GM23338 (cell line): ENCODE measurements around the gene SPOUT1. TPM values are rescaled to one million over a fixed set of nuclear protein-coding genes. Genes with fewer than 3 reads are reported as not detected.
"Not testable (repeated sequence)": the region's sequence is repeated elsewhere in the genome, so short reads cannot be mapped to it uniquely, and the experiment has no call there.

Experiments
- ATAC-seq: fragments of 200-7000 bp; cut with Tn5 transposase; 3 replicates; pipeline ENCODE4 v1.9.1; 2020
- DNase-seq: peaks from one replicate; pipeline ENCODE4 v3.0.0-alpha.2; 2015; ENCODE audit warnings: low spot score
- H2AFZ ChIP-seq: fragments of 200-600 bp; sonication (generic); 2 replicates; pipeline ENCODE4 v1.8.0; 2016; ENCODE audit warnings: antibody characterized with exemption, mild to moderate bottlenecking, moderate library complexity
- H3F3A ChIP-seq: fragments of 200-600 bp; sonication (generic); replicated peaks from 2 replicates; pipeline ENCODE4 v1.8.0; 2017; ENCODE audit warnings: antibody characterized with exemption, mixed run types, low read depth
- H3K27ac ChIP-seq: fragments of 200-600 bp; sonication (generic); 2 replicates; pipeline ENCODE4 v1.6.1; 2016; ENCODE audit warnings: low read depth
- H3K27me3 ChIP-seq: fragments of 200-600 bp; sonication (generic); 2 replicates; pipeline ENCODE4 v1.8.0; 2016; ENCODE audit warnings: mild to moderate bottlenecking, mixed run types, moderate library complexity; ENCODE audit not compliant: insufficient read depth
- H3K36me3 ChIP-seq: fragments of 200-600 bp; sonication (generic); 2 replicates; pipeline ENCODE4 v1.8.0; 2016; ENCODE audit warnings: mild to moderate bottlenecking; ENCODE audit not compliant: insufficient read depth
- H3K4me1 ChIP-seq: fragments of 200-600 bp; sonication (generic); 2 replicates; pipeline ENCODE4 v1.8.0; 2016; ENCODE audit warnings: mild to moderate bottlenecking, moderate library complexity; ENCODE audit not compliant: insufficient read depth
- H3K4me2 ChIP-seq: fragments of 200-600 bp; sonication (generic); 2 replicates; pipeline ENCODE4 v1.7.1; 2017; ENCODE audit warnings: mixed run types
- H3K4me3 ChIP-seq: fragments of 200-600 bp; sonication (generic); 2 replicates; pipeline ENCODE4 v1.6.1; 2016; ENCODE audit warnings: mixed run types
- H3K79me2 ChIP-seq: fragments of 200-600 bp; sonication (generic); replicated peaks from 2 replicates; pipeline ENCODE4 v1.8.0; 2017; ENCODE audit warnings: mild to moderate bottlenecking; ENCODE audit not compliant: insufficient read depth
- H3K9me2 ChIP-seq: fragments of 200-600 bp; sonication (generic); 2 replicates; pipeline ENCODE4 v1.8.0; 2017; ENCODE audit not compliant: insufficient read depth
- H4K20me1 ChIP-seq: fragments of 200-600 bp; sonication (generic); replicated peaks from 2 replicates; pipeline ENCODE4 v1.8.0; 2017; ENCODE audit warnings: mild to moderate bottlenecking; ENCODE audit not compliant: insufficient read depth
- H3K27ac Mint-ChIP-seq: 2 replicates; pipeline ENCODE4 v1.8.0; 2020; ENCODE audit warnings: inconsistent platforms, mild to moderate bottlenecking, moderate library complexity, mixed read lengths
- H3K27me3 Mint-ChIP-seq: 3 replicates; pipeline ENCODE4 v1.8.0; 2022; ENCODE audit warnings: low read depth, mild to moderate bottlenecking, moderate library complexity, mixed read lengths, inconsistent platforms; ENCODE audit not compliant: insufficient read depth, poor library complexity
- H3K36me3 Mint-ChIP-seq: 3 replicates; pipeline ENCODE4 v1.8.0; 2021; ENCODE audit warnings: low read depth, mild to moderate bottlenecking, inconsistent platforms, moderate library complexity, mixed read lengths
- H3K4me1 Mint-ChIP-seq: 3 replicates; pipeline ENCODE4 v1.8.0; 2020; ENCODE audit warnings: mild to moderate bottlenecking, inconsistent platforms, mixed read lengths
- H3K4me3 Mint-ChIP-seq: 3 replicates; pipeline ENCODE4 v1.8.0; 2021; ENCODE audit warnings: moderate library complexity, mild to moderate bottlenecking, inconsistent platforms, mixed read lengths
- H3K9me3 Mint-ChIP-seq: 3 replicates; pipeline ENCODE4 v1.8.0; 2020; ENCODE audit warnings: moderate library complexity, mild to moderate bottlenecking, inconsistent platforms, mixed read lengths
- CREB1 ChIP-seq: fragments of 250-450 bp; sonication (Bioruptor Pico); IDR thresholded peaks from 2 replicates; pipeline ENCODE4 v1.5.0; 2020; ENCODE audit warnings: low read depth, mild to moderate bottlenecking, moderate library complexity
- ETS1 ChIP-seq: IDR thresholded peaks from 2 replicates; pipeline ENCODE4 v1.6.1; 2016; ENCODE audit warnings: antibody characterized with exemption
- EZH2 ChIP-seq: fragments of 200-600 bp; sonication (generic); IDR thresholded peaks from one replicate; pipeline ENCODE4 v1.8.0; 2017; ENCODE audit warnings: antibody characterized with exemption, mild to moderate bottlenecking, low read depth; ENCODE audit not compliant: unreplicated experiment
- JUNB ChIP-seq: IDR thresholded peaks from one replicate; pipeline ENCODE4 v1.6.1; 2016; ENCODE audit warnings: antibody characterized with exemption; ENCODE audit not compliant: unreplicated experiment
- NANOG ChIP-seq: IDR thresholded peaks from 2 replicates; pipeline ENCODE4 v1.6.1; 2016; ENCODE audit warnings: antibody characterized with exemption, borderline replicate concordance
- POLR2AphosphoS5 ChIP-seq: IDR thresholded peaks from 2 replicates; pipeline ENCODE4 v1.6.1; 2016; ENCODE audit warnings: antibody characterized with exemption, low read depth
- REST ChIP-seq: IDR thresholded peaks from one replicate; pipeline ENCODE4 v1.6.1; 2018; ENCODE audit warnings: antibody characterized with exemption; ENCODE audit not compliant: unreplicated experiment
- STAT1 ChIP-seq: IDR thresholded peaks from one replicate; pipeline ENCODE4 v1.6.1; 2016; ENCODE audit warnings: antibody characterized with exemption; ENCODE audit not compliant: unreplicated experiment
- ZNF114 ChIP-seq: fragments of 250-450 bp; sonication (Bioruptor Pico); IDR thresholded peaks from 2 replicates; pipeline ENCODE4 v1.5.0; 2020; ENCODE audit warnings: mild to moderate bottlenecking, moderate library complexity
- ZNF331 ChIP-seq: fragments of 250-450 bp; sonication (Bioruptor Pico); IDR thresholded peaks from 2 replicates; pipeline ENCODE4 v1.5.0; 2020; ENCODE audit warnings: low read depth, mild to moderate bottlenecking, moderate library complexity
- ZNF462 ChIP-seq: fragments of 250-450 bp; sonication (Bioruptor Pico); IDR thresholded peaks from 2 replicates; pipeline ENCODE4 v1.5.0; 2020; ENCODE audit warnings: mild to moderate bottlenecking, moderate library complexity
- polyA plus RNA-seq: library from polyadenylated mRNA; unstranded; fragments of >200 nt; fragmentation: Nextera tagmentation; extraction: Ambion mirVana; gene quantifications from 2 replicates; pipeline ENCODE4 v1.2.1, GENCODE V29; 2016
- total RNA-seq: library from RNA; depleted of rRNA; stranded (reverse); fragments of >200 nt; shearing (Covaris generic); gene quantifications from 2 replicates; pipeline ENCODE4 v1.2.3, GENCODE V29; 2014

Gene SPOUT1
- total and polyA plus RNA-seq, 2 experiments from 2014 or later = 28.5 to 50.9 TPM

- no peak for DNase-seq
- H3K36me3 Mint-ChIP-seq = peaks cover 46% of the 10 kb centered on the region
- no peak overlapping the region for H3K4me2 ChIP-seq
- peaks cover 5% of the 10 kb centered on the region for H3K27me3 Mint-ChIP-seq
- no peaks in the 10 kb centered on the region for H3K4me1 Mint-ChIP-seq
- H3K27ac Mint-ChIP-seq = no peak overlapping the region
- ATAC-seq = no peak
- H2AFZ ChIP-seq = no peak overlapping the region
- no peak for TF ChIP-seq ZNF114 (CRISPR knock-in tag)
- no peak for TF ChIP-seq POLR2AphosphoS5
- TF ChIP-seq EZH2 = no peak
- TF ChIP-seq NANOG = no peak
- no peak for TF ChIP-seq ZNF462 (CRISPR knock-in tag)
- TF ChIP-seq ETS1 = no peak
- TF ChIP-seq ZNF331 (CRISPR knock-in tag) = no peak
- no peak for TF ChIP-seq CREB1 (CRISPR knock-in tag)
- TF ChIP-seq JUNB = no peak
- TF ChIP-seq REST = no peak
- TF ChIP-seq STAT1 = no peak
- no peaks in the 10 kb centered on the region; the same call in 1 of the 2 replicates for H3K36me3 ChIP-seq
- H3K27ac ChIP-seq = no peak overlapping the region
- no peaks in the 10 kb centered on the region for H3K9me3 Mint-ChIP-seq
- no peaks in the 10 kb centered on the region for H3K9me2 ChIP-seq
- H3K4me3 Mint-ChIP-seq = no peak overlapping the region
- H3K27me3 ChIP-seq = no peaks in the 10 kb centered on the region
- H3K4me3 ChIP-seq = no peak overlapping the region
- no peaks in the 10 kb centered on the region for H3F3A ChIP-seq
- no peaks in the 10 kb centered on the region for H3K4me1 ChIP-seq
- no peaks in the 10 kb centered on the region for H3K79me2 ChIP-seq
- H4K20me1 ChIP-seq = no peaks in the 10 kb centered on the region; the same call in 1 of the 2 replicates
Observed at GRCh38 chr9:128798896-128799295, 30.7 kb downstream of the SPOUT1 start.

GRCh38 chr9:128794961-128795360 lies 34.6 kb downstream of the SPOUT1 start:
- H3K27ac Mint-ChIP-seq, H3K9me2 ChIP-seq, H3K27me3 Mint-ChIP-seq, ATAC-seq, H3K4me3 ChIP-seq, H3K9me3 Mint-ChIP-seq, H3F3A ChIP-seq, H3K27ac ChIP-seq, H3K4me1 Mint-ChIP-seq, H2AFZ ChIP-seq, DNase-seq, H3K4me2 ChIP-seq, H3K79me2 ChIP-seq, H3K36me3 ChIP-seq, H4K20me1 ChIP-seq, H3K4me1 ChIP-seq, H3K4me3 Mint-ChIP-seq, H3K27me3 ChIP-seq: not testable (repeated sequence)
- H3K36me3 Mint-ChIP-seq = peaks cover 36% of the 10 kb centered on the region
